ENCODE data around the gene MTCH1. TPM values are rescaled to one million over a fixed set of nuclear protein-coding genes. Genes with fewer than 3 reads are reported as not detected.

MTCH1 gene
- total and polyA plus RNA-seq, 9 of the 15 experiments (the other 6 are each of a cell fraction or from before 2014, with no cell fraction given), result 7.9 to 161 (median 118) TPM

DNA sequence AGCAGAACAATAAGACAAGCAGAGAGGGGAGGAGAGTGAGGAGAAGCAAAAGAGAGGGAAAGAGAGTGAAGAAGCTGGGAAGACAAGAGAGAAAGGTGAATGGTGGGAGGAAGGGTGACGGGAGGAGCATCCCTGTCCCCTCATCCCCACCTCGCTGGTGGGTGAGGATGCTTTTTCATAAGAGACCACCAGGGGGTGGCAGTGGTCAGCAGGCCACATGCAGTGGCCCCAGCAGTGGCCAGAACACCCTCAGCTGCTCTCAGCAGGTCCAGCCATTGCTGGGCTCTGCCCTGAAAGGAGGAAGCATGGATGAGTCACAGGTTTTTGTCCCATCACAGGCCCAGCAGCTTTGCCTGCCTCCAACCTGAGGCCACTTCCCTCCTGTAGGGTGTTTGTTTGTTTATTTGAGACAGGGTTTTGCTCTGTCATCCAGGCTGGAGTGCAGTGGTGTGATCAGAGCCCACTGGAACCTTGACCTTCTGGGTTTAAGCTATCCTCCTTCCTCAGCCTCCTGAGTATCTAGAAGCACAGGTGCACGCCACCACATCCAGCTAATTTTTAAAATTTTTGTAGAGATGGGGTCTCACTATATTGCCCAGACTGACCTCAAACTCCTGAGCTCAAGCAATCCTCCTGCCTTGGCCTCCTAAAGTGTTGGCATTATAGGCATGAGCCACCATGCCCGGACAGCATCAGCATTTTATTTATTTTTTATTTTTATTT is 43.4 kb upstream of the MTCH1 start (continued):
- no peak for TF ChIP-seq ZNF253 (CRISPR knock-in tag; conservative IDR thresholded peaks at IDR 0.05)
- no peak for TF ChIP-seq SP2 (IDR thresholded peaks at IDR 0.05; ENCODE audit: extremely low read depth, low read depth, low read length, poor library complexity, severe bottlenecking)
- TF ChIP-seq EWSR1 (IDR thresholded peaks at IDR 0.05; ENCODE audit: borderline replicate concordance, low read depth, partially characterized antibody), result no peak
- no peak; the same call in 1 of the 2 replicates for TF ChIP-seq NCOR1 (IDR thresholded peaks at IDR 0.05)
- no peak for TF ChIP-seq ZFPM2 (CRISPR knock-in tag; IDR thresholded peaks at IDR 0.05)
- TF ChIP-seq ZNF316 (IDR thresholded peaks at IDR 0.05), result peak; percentile 86
- no peak for TF ChIP-seq ZNF609 (CRISPR knock-in tag; IDR thresholded peaks at IDR 0.05; ENCODE audit: borderline replicate concordance)
- TF ChIP-seq, protein P1, sequence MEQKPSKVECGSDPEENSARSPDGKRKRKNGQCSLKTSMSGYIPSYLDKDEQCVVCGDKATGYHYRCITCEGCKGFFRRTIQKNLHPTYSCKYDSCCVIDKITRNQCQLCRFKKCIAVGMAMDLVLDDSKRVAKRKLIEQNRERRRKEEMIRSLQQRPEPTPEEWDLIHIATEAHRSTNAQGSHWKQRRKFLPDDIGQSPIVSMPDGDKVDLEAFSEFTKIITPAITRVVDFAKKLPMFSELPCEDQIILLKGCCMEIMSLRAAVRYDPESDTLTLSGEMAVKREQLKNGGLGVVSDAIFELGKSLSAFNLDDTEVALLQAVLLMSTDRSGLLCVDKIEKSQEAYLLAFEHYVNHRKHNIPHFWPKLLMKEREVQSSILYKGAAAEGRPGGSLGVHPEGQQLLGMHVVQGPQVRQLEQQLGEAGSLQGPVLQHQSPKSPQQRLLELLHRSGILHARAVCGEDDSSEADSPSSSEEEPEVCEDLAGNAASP (IDR thresholded peaks at IDR 0.05), result no peak
- no peak for TF ChIP-seq ZNF224 (CRISPR knock-in tag; IDR thresholded peaks at IDR 0.05)
- TF ChIP-seq HMG20A (CRISPR knock-in tag; conservative IDR thresholded peaks at IDR 0.05), result no peak
- peak; percentile 68; the same call in 1 of the 2 replicates for TF ChIP-seq NCOA1 (IDR thresholded peaks at IDR 0.05; ENCODE audit: low read depth)
- TF ChIP-seq, protein P2, sequence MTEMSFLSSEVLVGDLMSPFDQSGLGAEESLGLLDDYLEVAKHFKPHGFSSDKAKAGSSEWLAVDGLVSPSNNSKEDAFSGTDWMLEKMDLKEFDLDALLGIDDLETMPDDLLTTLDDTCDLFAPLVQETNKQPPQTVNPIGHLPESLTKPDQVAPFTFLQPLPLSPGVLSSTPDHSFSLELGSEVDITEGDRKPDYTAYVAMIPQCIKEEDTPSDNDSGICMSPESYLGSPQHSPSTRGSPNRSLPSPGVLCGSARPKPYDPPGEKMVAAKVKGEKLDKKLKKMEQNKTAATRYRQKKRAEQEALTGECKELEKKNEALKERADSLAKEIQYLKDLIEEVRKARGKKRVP (CRISPR knock-in tag; IDR thresholded peaks at IDR 0.05), result no peak
- TF ChIP-seq NBN (IDR thresholded peaks at IDR 0.05; ENCODE audit: low read depth), result peak; percentile 94
- TF ChIP-seq FOXJ3 (CRISPR knock-in tag; IDR thresholded peaks at IDR 0.05), result no peak
- TF ChIP-seq ZFP1 (CRISPR knock-in tag; IDR thresholded peaks at IDR 0.05), result no peak
- TF ChIP-seq PCBP2 (IDR thresholded peaks at IDR 0.05; ENCODE audit: low read depth, low read length, poor library complexity, severe bottlenecking), result no peak
- TF ChIP-seq HOXB6 (CRISPR knock-in tag; IDR thresholded peaks at IDR 0.05; ENCODE audit: borderline replicate concordance), result no peak
- TF ChIP-seq ZNF699 (CRISPR knock-in tag; IDR thresholded peaks at IDR 0.05; ENCODE audit: insufficient replicate concordance), result no peak
- TF ChIP-seq TBP (optimal IDR thresholded peaks at IDR 0.05; ENCODE audit: low read depth, low read length), result no peak
- TF ChIP-seq PRPF4 (IDR thresholded peaks at IDR 0.05; ENCODE audit: insufficient read depth, low read depth, low read length, poor library complexity, severe bottlenecking), result no peak
- TF ChIP-seq SAFB (IDR thresholded peaks at IDR 0.05; ENCODE audit: borderline replicate concordance, low read depth, low read length), result no peak
- TF ChIP-seq TFAM (CRISPR knock-in tag; conservative IDR thresholded peaks at IDR 0.05), result no peak
- TF ChIP-seq ZNF77 (CRISPR knock-in tag; IDR thresholded peaks at IDR 0.05), result no peak
